Aorta (tissue), 5 donors: Measurements from ENCODE around the gene TNFRSF8. TPM values are rescaled to one million over a fixed set of nuclear protein-coding genes. Genes with fewer than 3 reads are reported as not detected.
A peak's percentile ranks its signal among the peaks of the same experiment; 100 is the strongest.

Experiments used
- ATAC-seq: fragments of 200-7000 bp; cut with Tn5 transposase; one replicate; pipeline ENCODE4 v1.9.1; 2022; ENCODE audit warnings: moderate library complexity; ENCODE audit not compliant: low FRiP score
- DNase-seq, 2 donors: peaks; one replicate each; pipeline ENCODE4 v3.0.0-alpha.2; 2020
- H3K27ac ChIP-seq, 2 donors: one replicate each; pipeline ENCODE4 v1.5.1; 2013; ENCODE audit warnings: low read length in 2 of 2, mild to moderate bottlenecking in 2 of 2, moderate library complexity in 2 of 2, control low read depth in 1 of 2, inconsistent platforms in 1 of 2, low read depth in 1 of 2
- H3K27me3 ChIP-seq, 2 donors: one replicate each; pipeline ENCODE4 v1.6.1; 2013; ENCODE audit warnings: control low read depth in 1 of 2, low read length in 1 of 2, mild to moderate bottlenecking in 1 of 2, moderate library complexity in 1 of 2; ENCODE audit not compliant: insufficient read depth in 2 of 2, control insufficient read depth in 1 of 2
- H3K36me3 ChIP-seq, 2 donors: one replicate each; pipeline ENCODE4 v1.6.1; 2013; ENCODE audit warnings: control low read depth in 1 of 2, low read length in 1 of 2, mild to moderate bottlenecking in 1 of 2; ENCODE audit not compliant: insufficient read depth in 2 of 2, control insufficient read depth in 1 of 2
- H3K4me1 ChIP-seq, 2 donors: one replicate each; pipeline ENCODE4 v1.6.1; 2013; ENCODE audit warnings: low read length in 2 of 2, control low read depth in 1 of 2, mild to moderate bottlenecking in 1 of 2, moderate library complexity in 1 of 2; ENCODE audit not compliant: insufficient read depth in 2 of 2, control insufficient read depth in 1 of 2
- H3K4me3 ChIP-seq, 2 donors: one replicate each; pipeline ENCODE4 v1.5.1; 2013; ENCODE audit warnings: low read length in 2 of 2, control low read depth in 1 of 2, mild to moderate bottlenecking in 1 of 2
- H3K9me3 ChIP-seq: one replicate; pipeline ENCODE4 v1.6.1; 2013; ENCODE audit warnings: mild to moderate bottlenecking, low read length; ENCODE audit not compliant: control insufficient read depth
- WGBS, 2 donors: extraction: QIAGEN DNeasy Blood & Tissue Kit; methylation state at CpG; one replicate each; pipeline ENCODE4 v1.1.7; 2013; 5-methylcytosine and 5-hydroxymethylcytosine counted together
- intact Hi-C, 2 donors: fragments of 100-400 bp; cut with DNase I; formaldehyde crosslinking; loops; one replicate each; pipeline versions ENCODE4 v1.14.2 to v1.15.0; 2022
- polyA plus RNA-seq, 2 donors: library from polyadenylated mRNA; stranded (reverse); fragments of 200-250 nt; gene quantifications; one replicate each; pipeline ENCODE4 v1.2.3, GENCODE V29; 2013
- total RNA-seq, 2 donors: library from RNA; stranded (reverse); fragmentation: NEBNext Ultra II Directional; extraction: Animal tissue kit (Norgen Biotek cat#: 25700); gene quantifications; one replicate each; pipeline ENCODE4 v1.2.1, GENCODE V29; 2021
- donor health status: healthy with polysubstance abuse.
- donor health status: Bipolar disorder and iron deficiency.
- donor health status: DM: no; HTN: no; CAD: no.
- donor health status: DM: no; HTN: no; CAD: no.
- donor health status: DM: yes; HTN: yes; CAD: no.

TNFRSF8 gene
- total and polyA plus RNA-seq, 4 donors = 0.74 to 4.7 (median 1.3) TPM

DNA sequence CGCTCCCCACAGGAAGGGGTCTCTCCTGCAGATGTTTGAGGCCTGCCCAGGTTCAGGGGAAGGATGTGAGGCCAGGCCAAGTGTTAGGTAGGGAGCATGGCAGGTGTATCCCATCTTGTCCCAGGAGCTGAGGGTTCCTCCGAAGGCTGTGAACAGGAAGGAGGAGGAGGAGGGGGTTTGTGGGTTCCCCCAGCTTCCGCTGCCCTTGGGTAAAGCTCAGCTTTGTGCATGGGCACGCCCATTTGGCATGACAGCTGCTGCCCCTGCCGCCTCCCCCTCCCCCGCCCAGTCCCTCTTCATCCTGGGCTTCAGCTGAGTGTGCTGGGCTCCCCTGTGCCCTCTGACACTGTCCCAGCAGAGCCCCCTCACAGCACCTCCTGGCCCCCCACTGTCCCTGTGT lies 25.5 kb downstream of the TNFRSF8 start:
- no peaks in the 10 kb centered on the region for H3K9me3 ChIP-seq
- H3K4me1 ChIP-seq = no peaks in the 10 kb centered on the region
- H3K4me3 ChIP-seq = no peak overlapping the region
- no peaks in the 10 kb centered on the region for H3K27me3 ChIP-seq
- DNase-seq = peak in 1 of 2 donors; percentile 53
- no peaks in the 10 kb centered on the region for H3K36me3 ChIP-seq
- H3K27ac ChIP-seq = no peak overlapping the region
- ATAC-seq = no peak
- intact Hi-C loops = no loop called here
- 66 to 73% methylated on average over 4 to 6 of the region's 6 CpGs for WGBS, 2 donors

DNA sequence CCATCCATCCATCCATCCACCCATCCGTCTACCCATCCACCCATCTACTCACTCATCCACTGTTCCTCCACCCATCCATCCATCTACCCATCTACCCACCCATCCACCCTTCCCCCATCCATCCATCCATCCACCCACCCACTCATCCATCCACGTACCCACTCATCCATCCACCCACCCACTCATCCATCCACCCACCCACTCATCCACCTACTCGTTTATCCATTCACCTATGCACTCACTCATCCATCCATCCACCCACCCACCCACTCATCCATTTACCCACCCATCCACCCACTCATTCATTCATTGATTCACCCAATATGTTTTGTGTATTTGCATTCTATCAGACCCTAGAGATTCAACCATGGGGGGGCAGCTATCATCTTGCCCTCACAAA lies 27.2 kb downstream of the TNFRSF8 start:
- no peak for DNase-seq
- H3K27ac ChIP-seq = no peak overlapping the region
- H3K4me3 ChIP-seq = no peak overlapping the region
- no peak for ATAC-seq
- WGBS, 2 donors = 89 to 91% methylated on average over 3 of the region's 3 CpGs
- H3K9me3 ChIP-seq = no peaks in the 10 kb centered on the region
- H3K4me1 ChIP-seq = no peaks in the 10 kb centered on the region
- H3K27me3 ChIP-seq = no peaks in the 10 kb centered on the region
- intact Hi-C loops = no loop called here
- H3K36me3 ChIP-seq = no peaks in the 10 kb centered on the region

DNA sequence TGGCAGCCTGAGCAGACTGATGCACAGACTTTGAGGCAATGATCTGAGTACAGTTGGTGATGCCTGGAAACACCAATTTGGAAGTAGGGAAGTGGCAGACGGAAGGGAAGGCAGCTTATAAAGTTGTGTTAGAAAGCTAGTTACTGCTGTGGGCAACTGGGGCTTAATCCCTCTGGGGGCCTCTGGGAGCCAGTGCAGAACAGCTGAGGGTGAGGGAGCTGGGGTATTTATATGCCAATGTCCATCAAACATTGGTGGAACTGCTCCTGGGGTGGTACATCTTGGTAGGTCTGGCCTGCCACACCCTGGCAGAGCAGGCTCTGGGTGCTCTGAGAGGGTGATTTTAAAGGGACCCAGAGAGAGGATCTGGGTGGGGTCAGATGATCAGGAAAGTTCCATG lies 28.1 kb downstream of the TNFRSF8 start:
- Histone ChIP-seq H3K27me3 (no peaks in the 10 kb centered on the region), H3K9me3 (no peaks in the 10 kb centered on the region), H3K4me1 (no peaks in the 10 kb centered on the region), H3K27ac (no peak overlapping the region), H3K4me3 (no peak overlapping the region), H3K36me3 (no peaks in the 10 kb centered on the region)
- no peak for DNase-seq
- ATAC-seq = no peak
- WGBS, 2 donors = 75% methylated on average over 1 of the region's 1 CpG
- intact Hi-C loops = no loop called here

DNA sequence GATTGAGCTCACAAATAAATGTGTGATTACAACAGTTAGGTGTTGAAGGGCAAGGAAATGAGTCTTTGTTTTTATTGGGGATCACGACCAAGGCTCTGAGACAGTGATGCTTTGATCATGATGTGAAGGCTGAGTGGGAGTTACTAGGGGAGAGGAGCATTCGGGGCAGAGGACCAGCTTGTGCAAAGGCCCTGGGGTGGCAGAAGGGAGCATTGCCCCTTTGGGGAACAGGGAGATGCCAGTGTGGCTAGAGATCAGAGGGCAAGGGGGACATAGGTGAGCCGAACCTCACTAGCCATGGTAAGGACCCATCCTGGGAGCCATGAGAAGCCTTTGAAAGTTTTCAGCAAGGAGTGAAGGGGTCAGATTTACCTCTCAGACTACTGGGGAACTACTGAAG lies 31.1 kb downstream of the TNFRSF8 start:
- Histone ChIP-seq H3K4me1 (no peaks in the 10 kb centered on the region), H3K9me3 (no peaks in the 10 kb centered on the region), H3K27me3 (no peaks in the 10 kb centered on the region), H3K36me3 (no peaks in the 10 kb centered on the region), H3K4me3 (no peak overlapping the region), H3K27ac (no peak overlapping the region)
- DNase-seq = no peak
- intact Hi-C loops = no loop called here
- WGBS, 2 donors = 80 to 84% methylated on average over 3 of the region's 3 CpGs
- no peak for ATAC-seq

DNA sequence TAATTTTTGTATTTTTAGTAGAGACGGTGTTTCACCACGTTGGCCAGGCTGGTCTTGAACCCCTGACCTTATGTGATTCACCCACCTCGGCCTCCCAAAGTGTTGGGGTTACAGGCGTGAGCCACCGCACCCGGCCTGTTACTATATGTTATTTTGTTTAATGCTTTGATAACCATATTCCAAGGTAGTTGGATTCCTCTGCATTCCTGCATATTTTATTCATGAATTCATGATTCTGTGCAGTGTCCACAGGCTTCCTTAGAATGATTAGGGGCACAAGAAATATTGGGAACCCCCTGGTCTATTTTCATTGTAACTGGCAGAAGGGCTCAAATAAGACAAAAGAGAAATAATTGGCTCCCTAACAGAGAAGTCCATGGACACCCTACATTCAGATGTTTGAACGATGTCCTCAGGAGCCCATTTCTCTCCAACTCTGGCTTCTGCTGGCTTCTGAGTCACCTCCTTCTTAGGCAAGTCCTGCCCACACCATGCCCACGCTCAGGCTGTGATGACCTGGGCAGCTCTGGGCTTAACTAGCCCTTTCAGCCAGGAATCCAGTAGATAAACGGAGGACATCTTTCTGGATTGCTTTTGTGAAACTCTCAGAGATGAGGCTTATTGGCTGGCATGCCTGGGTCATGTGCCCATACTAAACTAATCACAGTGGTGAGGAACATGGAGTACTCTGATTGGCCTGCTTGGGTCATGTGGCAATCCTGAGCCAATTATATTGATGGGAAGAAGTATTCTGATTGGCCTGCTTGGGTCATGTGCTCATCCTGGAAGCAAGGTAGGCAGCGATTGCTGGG lies 32.6 kb downstream of the TNFRSF8 start:
- ATAC-seq = no peak
- H3K4me1 ChIP-seq = no peaks in the 10 kb centered on the region
- no peaks in the 10 kb centered on the region for H3K9me3 ChIP-seq
- H3K36me3 ChIP-seq = no peaks in the 10 kb centered on the region
- intact Hi-C loops = no loop called here
- H3K27ac ChIP-seq = no peak overlapping the region
- H3K27me3 ChIP-seq = no peaks in the 10 kb centered on the region
- DNase-seq = peak in 1 of 2 donors; percentile 2
- H3K4me3 ChIP-seq = no peak overlapping the region
- 85 to 88% methylated on average over 10 of the region's 10 CpGs for WGBS, 2 donors

DNA sequence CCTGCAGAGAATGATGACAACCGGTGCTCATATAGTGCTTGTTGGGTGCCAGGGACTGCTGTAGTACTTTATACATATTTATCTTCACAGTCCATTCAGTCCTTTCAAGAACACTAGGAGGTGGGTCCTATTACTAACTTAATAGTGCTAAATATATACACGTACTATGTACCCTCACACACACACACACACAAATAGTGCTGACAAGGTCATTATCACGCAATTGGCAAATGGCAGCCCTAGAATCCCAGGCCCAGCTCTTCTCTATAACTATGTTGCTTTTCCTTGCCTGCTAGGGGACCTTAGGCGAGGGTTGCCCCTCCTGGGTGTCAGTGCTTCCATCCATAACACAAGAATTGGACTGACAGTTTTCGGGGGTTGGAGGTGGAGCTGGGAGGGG lies 33.5 kb downstream of the TNFRSF8 start:
- H3K4me3 ChIP-seq = no peak overlapping the region
- H3K9me3 ChIP-seq = no peaks in the 10 kb centered on the region
- ATAC-seq (no peak), DNase-seq (peak in 1 of 2 donors; percentile 35)
- intact Hi-C loops = no loop called here
- H3K4me1 ChIP-seq = no peaks in the 10 kb centered on the region
- H3K27ac ChIP-seq = no peak overlapping the region
- H3K27me3 ChIP-seq = no peaks in the 10 kb centered on the region
- whole genome bisulfite sequencing, 2 donors = 84 to 86% methylated on average over 5 of the region's 5 CpGs
- H3K36me3 ChIP-seq = no peaks in the 10 kb centered on the region

DNA sequence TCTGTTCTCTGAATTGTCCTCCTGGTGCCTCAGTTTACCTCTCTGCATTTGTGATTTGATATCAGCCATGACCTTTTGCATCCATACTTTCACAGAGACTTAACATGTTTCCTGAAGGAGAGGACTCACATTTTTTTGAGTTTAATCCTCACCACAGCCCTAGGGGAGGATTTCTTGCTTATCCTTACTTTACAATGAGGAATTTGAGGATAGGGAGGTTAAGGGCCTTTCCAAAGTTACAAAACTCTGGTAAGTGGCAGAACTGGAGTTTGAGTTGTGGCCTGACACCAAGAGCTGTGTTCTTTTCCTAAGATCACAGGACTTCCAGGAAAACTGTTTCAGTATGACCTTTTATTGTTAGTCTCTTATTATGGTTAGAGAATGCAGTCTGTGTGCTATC lies 34.2 kb downstream of the TNFRSF8 start:
- ATAC-seq (no peak), DNase-seq (no peak)
- H3K4me3 ChIP-seq = no peak overlapping the region
- H3K36me3 ChIP-seq = no peaks in the 10 kb centered on the region
- intact Hi-C loops = no loop called here
- no peaks in the 10 kb centered on the region for H3K4me1 ChIP-seq
- no peaks in the 10 kb centered on the region for H3K27me3 ChIP-seq
- H3K27ac ChIP-seq = no peak overlapping the region
- H3K9me3 ChIP-seq = no peaks in the 10 kb centered on the region

DNA sequence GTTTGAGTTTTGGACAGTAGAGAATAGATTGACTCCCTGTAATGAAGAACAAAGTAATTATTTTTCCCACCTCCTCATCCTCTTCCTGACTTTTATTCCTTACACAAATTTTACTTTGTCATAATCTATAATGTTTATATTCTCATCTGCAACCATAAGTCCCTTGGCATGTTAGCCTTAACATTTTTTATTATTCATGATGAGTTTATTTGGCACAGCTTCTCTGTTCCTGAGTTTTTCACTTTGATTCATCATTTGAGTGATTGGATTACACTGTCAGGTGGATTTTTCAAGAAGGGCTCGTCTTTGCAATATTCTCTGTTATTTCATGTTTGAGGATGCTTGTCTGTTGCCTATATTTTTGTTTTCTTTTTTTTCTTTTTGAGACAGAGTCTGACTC lies 35.7 kb downstream of the TNFRSF8 start:
- Histone ChIP-seq H3K4me1 (no peaks in the 10 kb centered on the region), H3K27ac (no peak overlapping the region), H3K36me3 (no peaks in the 10 kb centered on the region), H3K27me3 (no peaks in the 10 kb centered on the region), H3K9me3 (no peaks in the 10 kb centered on the region), H3K4me3 (no peak overlapping the region)
- intact Hi-C loops = no loop called here
- no peak for ATAC-seq
- 39 to 60% methylated on average over 1 of the region's 1 CpG for WGBS, 2 donors
- no peak for DNase-seq

DNA sequence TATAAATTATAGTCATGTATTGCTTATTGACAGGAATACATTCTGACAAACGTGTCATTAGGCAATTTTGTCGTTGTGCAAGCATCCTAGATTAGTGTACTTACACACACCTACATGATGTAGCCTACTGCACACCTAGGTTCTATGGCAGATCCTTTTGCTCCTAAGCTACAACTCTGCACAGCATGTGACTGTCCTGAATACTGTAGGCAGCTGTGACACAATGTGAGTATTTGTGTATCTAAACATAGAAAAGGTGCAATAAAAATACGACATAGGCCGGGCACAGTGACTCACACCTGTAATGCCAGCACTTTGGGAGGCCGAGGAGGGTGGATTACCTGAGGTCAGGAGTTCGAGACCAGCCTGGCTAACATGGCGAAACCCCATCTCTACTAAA lies 36.5 kb downstream of the TNFRSF8 start:
- H3K36me3 ChIP-seq = no peaks in the 10 kb centered on the region
- intact Hi-C loops = no loop called here
- no peaks in the 10 kb centered on the region for H3K27me3 ChIP-seq
- 79 to 81% methylated on average over 7 of the region's 7 CpGs for WGBS, 2 donors
- no peak overlapping the region for H3K4me3 ChIP-seq
- ATAC-seq (no peak), DNase-seq (peak in 1 of 2 donors; percentile 8)
- no peak overlapping the region for H3K27ac ChIP-seq
- no peaks in the 10 kb centered on the region for H3K9me3 ChIP-seq
- H3K4me1 ChIP-seq = no peaks in the 10 kb centered on the region
